B cell (primary cell): Measurements from ENCODE around the gene HK2. TPM values are rescaled to one million over a fixed set of nuclear protein-coding genes. Genes with fewer than 3 reads are reported as not detected.
"Not testable (repeated sequence)": the region's sequence is repeated elsewhere in the genome, so short reads cannot be mapped to it uniquely, and the experiment has no call there.

Experiments used
- ATAC-seq: fragments of 200-7000 bp; cut with Tn5 transposase; one replicate; pipeline ENCODE4 v1.10.0; 2021; ENCODE audit warnings: low read depth, mild to moderate bottlenecking, moderate number of reproducible peaks, moderate library complexity
- CTCF ChIA-PET: fragments of 350-600 bp; sonication (Branson Sonifier 250); formaldehyde crosslinking; loops from one replicate; lab custom pipeline; 2021; ENCODE audit warnings: antibody characterized with exemption, inconsistent platforms; lab: Charles Lee
- POLR2A ChIA-PET: fragments of 350-600 bp; sonication (Branson Sonifier 250); formaldehyde crosslinking; loops from one replicate; lab custom pipeline; 2021; ENCODE audit warnings: antibody characterized with exemption; lab: Charles Lee
- DNase-seq: peaks from one replicate; pipeline ENCODE4 v3.0.0; 2013
- H2AFZ ChIP-seq: 2 replicates; pipeline ENCODE4 v1.6.1; 2012; ENCODE audit warnings: mild to moderate bottlenecking, low read depth, low read length; ENCODE audit not compliant: insufficient read depth, poor library complexity, severe bottlenecking
- H3K27ac ChIP-seq, 2 donors: 1 replicate in 1 of 2; 2 replicates in 1 of 2; pipeline ENCODE4 v1.5.1; 2012 to 2013; ENCODE audit warnings: low read length in 2 of 2, mild to moderate bottlenecking in 2 of 2, moderate library complexity in 1 of 2
- H3K27me3 ChIP-seq, 4 experiments: fragments of 200-600 bp in 1 of 4; sonication (generic) in 1 of 4; replicated peaks in 1 of 4; 1 replicate in 2 of 4; 2 replicates in 2 of 4; pipeline versions ENCODE4 v1.6.1 to v1.7.0; 2013 to 2016; ENCODE audit warnings: low read length in 3 of 4, mild to moderate bottlenecking in 2 of 4, mixed read lengths in 1 of 4, moderate library complexity in 1 of 4; ENCODE audit not compliant: insufficient read depth in 4 of 4, control insufficient read depth in 3 of 4; ENCODE audit errors: control extremely low read depth in 1 of 4
- H3K36me3 ChIP-seq, 2 experiments: replicated peaks in 1 of 2; 1 replicate in 1 of 2; 2 replicates in 1 of 2; pipeline versions ENCODE4 v1.6.1 to v1.7.1; 2013; ENCODE audit warnings: low read length in 1 of 2; ENCODE audit not compliant: insufficient read depth in 2 of 2, control insufficient read depth in 1 of 2; ENCODE audit errors: control extremely low read depth in 1 of 2, extremely low read depth in 1 of 2
- H3K4me1 ChIP-seq, 2 donors: fragments of 200-600 bp in 1 of 2; sonication (generic) in 1 of 2; 1 replicate in 1 of 2; 2 replicates in 1 of 2; pipeline versions ENCODE4 v1.5.1 to v1.6.1; 2013 to 2017; ENCODE audit warnings: low read length in 2 of 2; ENCODE audit not compliant: control insufficient read depth in 2 of 2, insufficient read depth in 2 of 2
- H3K4me2 ChIP-seq: replicated peaks from 2 replicates; pipeline ENCODE3; 2012; ENCODE audit warnings: mild to moderate bottlenecking, low read depth, low read length; ENCODE audit not compliant: poor library complexity, severe bottlenecking
- H3K4me3 ChIP-seq, 5 experiments: fragments of 200-600 bp in 1 of 5; sonication (generic) in 1 of 5; 1 replicate in 3 of 5; 2 replicates in 2 of 5; pipeline versions ENCODE4 v1.5.1 to v1.7.0; 2011 to 2016; ENCODE audit warnings: low read length in 4 of 5, mild to moderate bottlenecking in 4 of 5, low read depth in 2 of 5, control low read depth in 1 of 5, moderate library complexity in 1 of 5; ENCODE audit not compliant: insufficient read depth in 1 of 5; ENCODE audit errors: control extremely low read depth in 1 of 5, extremely low read depth in 1 of 5
- H3K79me2 ChIP-seq: fragments of 200-600 bp; sonication (generic); one replicate; pipeline ENCODE4 v1.6.0; 2016; ENCODE audit warnings: low read length; ENCODE audit not compliant: control insufficient read depth, insufficient read depth
- H3K9ac ChIP-seq: fragments of 200-600 bp; sonication (generic); 2 replicates; pipeline ENCODE4 v1.6.1; 2017; ENCODE audit warnings: mild to moderate bottlenecking, low read length, moderate library complexity
- H3K9me3 ChIP-seq, 3 donors: one replicate each; pipeline versions ENCODE4 v1.6.1 to v1.7.1; 2013; ENCODE audit warnings: low read length in 2 of 3; ENCODE audit not compliant: control insufficient read depth in 2 of 3, insufficient read depth in 1 of 3; ENCODE audit errors: control extremely low read depth in 1 of 3
- H4K20me1 ChIP-seq: 2 replicates; pipeline ENCODE4 v1.6.0; 2012; ENCODE audit warnings: mild to moderate bottlenecking, low read length; ENCODE audit not compliant: insufficient read depth, control insufficient read depth, poor library complexity, severe bottlenecking
- H3K27ac Mint-ChIP-seq: one replicate; pipeline ENCODE4 v1.8.0; 2021; ENCODE audit warnings: mixed read lengths
- H3K27me3 Mint-ChIP-seq: one replicate; pipeline ENCODE4 v1.8.0; 2021; ENCODE audit warnings: mixed read lengths
- H3K4me1 Mint-ChIP-seq: one replicate; pipeline ENCODE4 v1.8.0; 2021; ENCODE audit warnings: mixed read lengths
- H3K4me3 Mint-ChIP-seq: one replicate; pipeline ENCODE4 v1.8.0; 2021; ENCODE audit warnings: mixed read lengths
- H3K9me3 Mint-ChIP-seq: one replicate; pipeline ENCODE4 v1.8.0; 2022; ENCODE audit warnings: mixed read lengths; ENCODE audit not compliant: insufficient read depth
- CTCF ChIP-seq: fragments of 200-600 bp; IDR thresholded peaks from one replicate; pipeline ENCODE4 v1.8.0; 2022; ENCODE audit warnings: antibody characterized with exemption, mild to moderate bottlenecking
- EZH2 ChIP-seq: IDR thresholded peaks from 2 replicates; pipeline ENCODE4 v1.6.1; 2012; ENCODE audit warnings: borderline replicate concordance, low read depth, mild to moderate bottlenecking, moderate library complexity, low read length; ENCODE audit not compliant: insufficient read depth, poor library complexity, severe bottlenecking
- WGBS: methylation state at CpG from one replicate; pipeline ENCODE4 v1.1.5; 2013; ENCODE audit warnings: missing lambda C conversion rate; ENCODE audit not compliant: insufficient coverage; 5-methylcytosine and 5-hydroxymethylcytosine counted together
- intact Hi-C: fragments of 100-400 bp; cut with micrococcal nuclease; formaldehyde crosslinking; loops from one replicate; pipeline ENCODE4 v1.10.0; 2022
- polyA plus RNA-seq: library from polyadenylated mRNA; depleted of rRNA; stranded (reverse); fragments of >200 nt; gene quantifications from 2 replicates; pipeline ENCODE4 v1.2.3, GENCODE V29; 2012
- total RNA-seq, 2 donors: library from RNA; stranded (reverse); fragments of 120-200 nt in 1 of 2; gene quantifications; 1 replicate in 1 of 2; 2 replicates in 1 of 2; pipeline versions ENCODE4 v1.2.3 to v1.2.4, GENCODE V29; 2013 to 2022

The HK2 gene
- total and polyA plus RNA-seq, 2 donors (not counting 1 experiment from before 2014, with no cell fraction given), result 5.0 to 5.7 TPM

DNA sequence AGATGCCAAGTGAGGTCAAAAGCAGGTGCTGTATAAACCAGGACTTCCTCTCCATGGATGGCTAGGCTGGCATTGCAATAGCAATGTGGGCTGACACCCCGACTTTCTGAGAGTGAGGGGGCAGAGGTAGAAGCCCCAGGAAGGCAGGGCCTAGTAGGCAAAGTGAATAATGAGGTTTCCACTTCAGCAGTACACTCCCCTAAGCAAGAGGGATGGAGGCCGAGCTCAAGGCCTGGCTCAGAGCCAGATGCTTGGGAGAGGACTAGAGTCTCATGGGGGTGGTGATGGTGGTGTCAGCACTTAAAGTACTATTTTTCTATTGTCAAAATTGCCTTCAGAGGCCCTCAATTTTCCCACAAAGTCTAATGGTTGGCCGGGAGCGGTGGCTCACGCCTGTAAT is 41.6 kb upstream of the HK2 start:
- no peak overlapping the region for H3K27ac ChIP-seq
- H3K27ac Mint-ChIP-seq, result no peak overlapping the region
- intact Hi-C loops, result no loop called here
- ATAC-seq (no peak), DNase-seq (no peak)
- ChIA-PET CTCF (no interaction called here), POLR2A (no interaction called here)
- peaks cover 27% of the 10 kb centered on the region for H3K27me3 Mint-ChIP-seq
- H3K79me2 ChIP-seq, result no peaks in the 10 kb centered on the region
- TF ChIP-seq EZH2 (no peak), CTCF (no peak)
- H3K4me1 Mint-ChIP-seq, result no peaks in the 10 kb centered on the region
- no peak overlapping the region for H3K9ac ChIP-seq
- H3K4me3 Mint-ChIP-seq, result no peak overlapping the region
- no peaks in the 10 kb centered on the region for H4K20me1 ChIP-seq
- no peak overlapping the region for H3K4me2 ChIP-seq
- no peaks in the 10 kb centered on the region for H3K4me1 ChIP-seq
- no peaks in the 10 kb centered on the region for H3K9me3 Mint-ChIP-seq
- WGBS, result 100% methylated on average over 4 of the region's 5 CpGs
- H3K9me3 ChIP-seq, result peaks cover 0 to 7% (median 4%) of the 10 kb centered on the region in 3 donors
- H3K36me3 ChIP-seq, result no peaks in the 10 kb centered on the region
- H3K27me3 ChIP-seq, result peaks cover 0 to 4% (median 1%) of the 10 kb centered on the region in 4 experiments
- H3K4me3 ChIP-seq, result no peak overlapping the region
- H2AFZ ChIP-seq, result no peak overlapping the region

DNA sequence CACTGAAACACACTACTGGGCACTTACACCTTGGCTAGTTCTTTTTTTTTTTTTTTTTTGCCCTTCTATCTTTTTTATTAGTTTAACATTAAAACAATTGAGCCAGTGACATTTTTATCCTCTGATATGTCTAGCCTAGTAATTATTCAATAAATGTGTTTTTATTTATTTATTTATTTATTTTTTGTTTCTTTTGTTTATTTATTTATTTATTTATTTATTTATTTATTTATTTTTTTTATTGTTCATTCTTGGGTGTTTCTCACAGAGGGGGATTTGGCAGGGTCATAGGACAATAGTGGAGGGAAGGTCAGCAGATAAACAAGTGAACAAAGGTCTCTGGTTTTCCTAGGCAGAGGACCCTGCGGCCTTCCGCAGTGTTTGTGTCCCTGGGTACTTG is 39.0 kb upstream of the HK2 start:
- DNase-seq, H3K4me3 ChIP-seq, ATAC-seq, H3K9me3 Mint-ChIP-seq, H3K4me2 ChIP-seq, H2AFZ ChIP-seq, H3K27ac Mint-ChIP-seq, H3K9me3 ChIP-seq, H3K4me1 ChIP-seq, H3K27ac ChIP-seq, H3K4me1 Mint-ChIP-seq, H3K27me3 ChIP-seq, H3K9ac ChIP-seq, CTCF ChIA-PET, H3K36me3 ChIP-seq, intact Hi-C loops, H3K4me3 Mint-ChIP-seq, H3K79me2 ChIP-seq, POLR2A ChIA-PET, H4K20me1 ChIP-seq: not testable (repeated sequence)
- no CpG with 5 or more reads among the region's 2 CpGs for WGBS
- H3K27me3 Mint-ChIP-seq, result peaks cover 12% of the 10 kb centered on the region
